HG02759 (cell line): ENCODE data around the gene PLS3.

ENCODE experiments used
- ATAC-seq: cut with Tn5 transposase; IDR thresholded peaks from one replicate; pipeline ENCODE4 v1.9.1; 2021; ENCODE audit warnings: mild to moderate bottlenecking, moderate library complexity; ENCODE audit not compliant: unreplicated experiment

Gene PLS3

GRCh38 chrX:115565888-115566287 is 4.9 kb downstream of the PLS3 start:
- no peak for ATAC-seq

GRCh38 chrX:115571712-115572111 is 10.7 kb downstream of the PLS3 start:
- ATAC-seq = no peak

GRCh38 chrX:115573185-115573584 is 12.2 kb downstream of the PLS3 start:
- ATAC-seq = no peak

- no peak for ATAC-seq
Observed at GRCh38 chrX:115576676-115577075, 15.7 kb downstream of the PLS3 start.

- ATAC-seq = peak; percentile 39
Observed at GRCh38 chrX:115579327-115579726, 18.4 kb downstream of the PLS3 start.

- ATAC-seq = no peak
Observed at GRCh38 chrX:115579786-115580294, 18.9 kb downstream of the PLS3 start.

GRCh38 chrX:115581759-115582615 is 21.0 kb downstream of the PLS3 start:
- no peak for ATAC-seq

GRCh38 chrX:115582616-115583495 is 21.9 kb downstream of the PLS3 start:
- ATAC-seq = no peak

- ATAC-seq = no peak
Observed at GRCh38 chrX:115583496-115584004, 22.6 kb downstream of the PLS3 start.

GRCh38 chrX:115584696-115585095 is 23.7 kb downstream of the PLS3 start:
- ATAC-seq = no peak

GRCh38 chrX:115588179-115588578 is 27.2 kb downstream of the PLS3 start:
- ATAC-seq = no peak

- ATAC-seq = no peak
Observed at GRCh38 chrX:115589419-115589818, 28.4 kb downstream of the PLS3 start.

GRCh38 chrX:115591420-115591819 is 30.4 kb downstream of the PLS3 start:
- no peak for ATAC-seq

GRCh38 chrX:115591856-115592842 is 31.2 kb downstream of the PLS3 start:
- no peak for ATAC-seq

- ATAC-seq = no peak
Observed at GRCh38 chrX:115592997-115593734, 32.2 kb downstream of the PLS3 start.

GRCh38 chrX:115595049-115595448 is 34.1 kb downstream of the PLS3 start:
- no peak for ATAC-seq

- no peak for ATAC-seq
Observed at GRCh38 chrX:115598556-115598955, 37.6 kb downstream of the PLS3 start.

- no peak for ATAC-seq
Observed at GRCh38 chrX:115602308-115602707, 41.3 kb downstream of the PLS3 start.

GRCh38 chrX:115602729-115603389 is 41.9 kb downstream of the PLS3 start:
- ATAC-seq = no peak
